HEK293 (cell line): ENCODE measurements around the gene RSPH1.

ENCODE experiments used
- CTCF ChIP-seq: fragments of 450-650 bp; formaldehyde crosslinking; IDR thresholded peaks from 2 replicates; pipeline ENCODE4 v1.5.1; 2016; ENCODE audit warnings: missing biosample characterization, missing genetic modification characterization
- KLF10 ChIP-seq: fragments of 450-650 bp; IDR thresholded peaks from 2 replicates; pipeline ENCODE4 v1.5.1; 2018; ENCODE audit warnings: missing biosample characterization, mild to moderate bottlenecking, missing genetic modification characterization
- KLF8 ChIP-seq: fragments of 450-650 bp; formaldehyde crosslinking; IDR thresholded peaks from 2 replicates; pipeline ENCODE4 v1.5.1; 2016; ENCODE audit warnings: missing biosample characterization, missing genetic modification characterization
- RBAK ChIP-seq: fragments of 450-650 bp; formaldehyde crosslinking; IDR thresholded peaks from 2 replicates; pipeline ENCODE4 v1.5.1; 2016; ENCODE audit warnings: missing biosample characterization, missing genetic modification characterization
- ZNF174 ChIP-seq: fragments of 450-650 bp; formaldehyde crosslinking; IDR thresholded peaks from 2 replicates; pipeline ENCODE4 v1.5.0; 2017; ENCODE audit warnings: missing biosample characterization, mild to moderate bottlenecking, missing genetic modification characterization
- ZNF274 ChIP-seq, 2 experiments: fragments of 200-500 bp in 1 of 2; fragments of 450-650 bp in 1 of 2; sonication (Bioruptor generic) in 1 of 2; formaldehyde crosslinking in 1 of 2; IDR thresholded peaks; 2 replicates each; pipeline versions ENCODE4 v1.5.1 to v1.6.1; 2014 to 2016; ENCODE audit warnings: borderline replicate concordance in 1 of 2, inconsistent platforms in 1 of 2, low read length in 1 of 2, missing biosample characterization in 1 of 2, missing genetic modification characterization in 1 of 2
- ZNF391 ChIP-seq: fragments of 450-650 bp; formaldehyde crosslinking; IDR thresholded peaks from 2 replicates; pipeline ENCODE4 v1.5.1; 2016; ENCODE audit warnings: low read depth, missing biosample characterization, missing genetic modification characterization, borderline replicate concordance
- ZNF404 ChIP-seq: fragments of 450-650 bp; formaldehyde crosslinking; IDR thresholded peaks from 2 replicates; pipeline ENCODE4 v1.5.1; 2017; ENCODE audit warnings: missing biosample characterization, missing genetic modification characterization
- ZNF623 ChIP-seq: fragments of 450-650 bp; formaldehyde crosslinking; IDR thresholded peaks from 2 replicates; pipeline ENCODE4 v1.5.1; 2016; ENCODE audit warnings: missing biosample characterization, missing genetic modification characterization
- ZNF704 ChIP-seq: fragments of 450-650 bp; formaldehyde crosslinking; IDR thresholded peaks from 2 replicates; pipeline ENCODE4 v1.5.1; 2016; ENCODE audit warnings: missing biosample characterization, missing genetic modification characterization
- ZNF830 ChIP-seq: fragments of 450-650 bp; IDR thresholded peaks from 2 replicates; pipeline ENCODE4 v1.5.0; 2018; ENCODE audit warnings: missing biosample characterization, missing genetic modification characterization, low read depth, mild to moderate bottlenecking, moderate library complexity

- no peak for TF ChIP-seq KLF10 (tag by site-specific recombination)
- no peak for TF ChIP-seq ZNF623 (tag by site-specific recombination)
- TF ChIP-seq CTCF (tag by site-specific recombination): no peak
- no peak for TF ChIP-seq ZNF391 (tag by site-specific recombination)
- TF ChIP-seq ZNF274 (IDR thresholded peaks at IDR 0.05; ENCODE audit: low read length): no peak
- TF ChIP-seq ZNF274 (tag by site-specific recombination; IDR thresholded peaks at IDR 0.05; ENCODE audit: borderline replicate concordance): no peak
- no peak for TF ChIP-seq ZNF704 (tag by site-specific recombination)
- TF ChIP-seq ZNF404 (tag by site-specific recombination): no peak
- TF ChIP-seq RBAK (tag by site-specific recombination): no peak
- TF ChIP-seq KLF8 (tag by site-specific recombination): no peak
- TF ChIP-seq ZNF830: no peak
- TF ChIP-seq ZNF174 (tag by site-specific recombination): no peak
Measured at GRCh38 chr21:42426876-42427480, 69.0 kb downstream of the RSPH1 start.
